Measurements from ENCODE around the gene HSD17B13. TPM values are rescaled to one million over a fixed set of nuclear protein-coding genes. Genes with fewer than 3 reads are reported as not detected.

Gene HSD17B13
- total and polyA plus RNA-seq, 2 of the 4 experiments (the other 2 are of a cell fraction): not detected

DNA sequence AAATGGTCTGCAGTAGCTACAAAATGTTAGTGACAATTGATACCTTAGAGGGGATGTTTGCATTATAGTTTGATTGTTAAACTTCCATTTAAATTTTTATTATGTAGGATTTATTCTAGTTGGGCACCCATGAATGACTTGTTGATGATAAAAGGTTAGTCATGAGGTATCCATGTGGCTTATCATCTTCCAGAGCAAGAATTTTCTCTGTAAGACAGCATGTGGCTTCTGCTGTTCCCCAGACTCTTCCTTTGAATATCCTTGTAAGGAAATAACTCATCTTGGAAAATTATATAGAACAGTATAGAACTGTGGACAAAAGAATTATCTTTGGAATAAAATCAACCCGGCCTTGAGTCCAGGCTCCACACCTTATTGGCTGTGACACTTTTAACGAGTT is 62.2 kb downstream of the HSD17B13 start:
- H4K5ac ChIP-seq (ENCODE audit: low read depth, low read length): no peak overlapping the region
- intact Hi-C loops (cut with micrococcal nuclease): no loop called here
- no peaks in the 10 kb centered on the region; the same call in 1 of the 2 replicates for H3K27me3 ChIP-seq (ENCODE audit: control insufficient read depth, insufficient read depth, low read length)
- H2BK20ac ChIP-seq (ENCODE audit: low read depth, low read length): no peak overlapping the region
- H3K9me1 ChIP-seq (ENCODE audit: insufficient read depth, low read length): no peaks in the 10 kb centered on the region
- no peak overlapping the region for H3K18ac ChIP-seq (ENCODE audit: low read depth, low read length)
- no CpG with 5 or more reads among the region's 2 CpGs for whole genome bisulfite sequencing, 2 experiments (ENCODE audit: extremely low coverage in 2 of 2, insufficient read length in 1 of 2)
- H2AFZ ChIP-seq (replicated peaks; ENCODE audit: low read length, poor library complexity): no peak overlapping the region
- ChIA-PET POLR2A (ENCODE audit: unreplicated experiment) (no interaction called here), CTCF (no interaction called here)
- dilution Hi-C loops (cut with HindIII; ENCODE audit: low sequenced_read_pairs, unreplicated experiment): no loop called here
- H3K79me1 ChIP-seq (ENCODE audit: low read depth in 1 of 2, low read length in 2 of 2): no peaks in the 10 kb centered on the region
- H3K4me1 ChIP-seq (ENCODE audit: control insufficient read depth, insufficient read depth, low read length): no peaks in the 10 kb centered on the region
- no peak overlapping the region for H3K9ac ChIP-seq (ENCODE audit: low read depth, low read length)
- H3K14ac ChIP-seq (replicated peaks; ENCODE audit: low read depth, low read length): no peak overlapping the region
- no peak overlapping the region for H2AK5ac ChIP-seq (ENCODE audit: low read depth, low read length)
- H3K36me3 ChIP-seq (ENCODE audit: control insufficient read depth, insufficient read depth, low read length): no peaks in the 10 kb centered on the region
- no TSS peak for BruUV-seq (replicated peaks)
- no peak overlapping the region for H3K4ac ChIP-seq (ENCODE audit: low read depth, low read length)
- in situ Hi-C loops (cut with MboI; ENCODE audit: low sequenced_read_pairs): no loop called here
- H3K56ac ChIP-seq (ENCODE audit: extremely low read depth, insufficient read depth, low read length): no peak overlapping the region
- H3K27ac ChIP-seq (ENCODE audit: insufficient read depth, low read length): no peak overlapping the region
- H3K4me3 ChIP-seq (ENCODE audit: insufficient read depth, low read depth, low read length): no peak overlapping the region
- no peak overlapping the region for H2AK9ac ChIP-seq (replicated peaks; ENCODE audit: low read depth, low read length, poor library complexity)
- no peak overlapping the region for H4K8ac ChIP-seq (ENCODE audit: low read depth in 2 of 2, low read length in 2 of 2)
- DNase-seq (peak; percentile 14), ATAC-seq (ENCODE audit: low read depth) (no peak)
- no peak overlapping the region for H4K91ac ChIP-seq (ENCODE audit: insufficient read depth, low read depth, low read length)
- H2BK15ac ChIP-seq (ENCODE audit: low read depth, low read length): no peak overlapping the region
- TF ChIP-seq, protein P1, sequence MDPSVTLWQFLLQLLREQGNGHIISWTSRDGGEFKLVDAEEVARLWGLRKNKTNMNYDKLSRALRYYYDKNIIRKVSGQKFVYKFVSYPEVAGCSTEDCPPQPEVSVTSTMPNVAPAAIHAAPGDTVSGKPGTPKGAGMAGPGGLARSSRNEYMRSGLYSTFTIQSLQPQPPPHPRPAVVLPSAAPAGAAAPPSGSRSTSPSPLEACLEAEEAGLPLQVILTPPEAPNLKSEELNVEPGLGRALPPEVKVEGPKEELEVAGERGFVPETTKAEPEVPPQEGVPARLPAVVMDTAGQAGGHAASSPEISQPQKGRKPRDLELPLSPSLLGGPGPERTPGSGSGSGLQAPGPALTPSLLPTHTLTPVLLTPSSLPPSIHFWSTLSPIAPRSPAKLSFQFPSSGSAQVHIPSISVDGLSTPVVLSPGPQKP (IDR thresholded peaks at IDR 0.05; ENCODE audit: borderline replicate concordance, low read depth, low read length): no peak
- TF ChIP-seq MAZ (IDR thresholded peaks at IDR 0.05; ENCODE audit: borderline replicate concordance, low read depth, low read length) (no peak), RFX5 (IDR thresholded peaks at IDR 0.05; ENCODE audit: low read depth, low read length) (no peak), MAFK (IDR thresholded peaks at IDR 0.05; ENCODE audit: low read depth, low read length) (no peak), RAD21 (IDR thresholded peaks at IDR 0.05; ENCODE audit: low read length) (no peak), USF2 (IDR thresholded peaks at IDR 0.05; ENCODE audit: low read depth, low read length) (no peak)
- H3K9me3 ChIP-seq (ENCODE audit: control insufficient read depth, insufficient read depth, low read length): no peaks in the 10 kb centered on the region
- no peak overlapping the region for H2BK5ac ChIP-seq (ENCODE audit: low read depth, low read length, poor library complexity, severe bottlenecking)
- H2BK120ac ChIP-seq (ENCODE audit: low read depth, low read length): no peak overlapping the region
- no peak overlapping the region for H3K4me2 ChIP-seq (ENCODE audit: low read depth, low read length)
- H4K20me1 ChIP-seq (ENCODE audit: insufficient read depth, low read length): no peaks in the 10 kb centered on the region
- H3K23ac ChIP-seq (ENCODE audit: low read depth, low read length): no peak overlapping the region

Data from IMR-90 (cell line).